GM21515 (cell line): ENCODE measurements around the gene DYNC1H1.
A peak's percentile ranks its signal among the peaks of the same experiment; 100 is the strongest.
"Not testable (repeated sequence)": the region's sequence is repeated elsewhere in the genome, so short reads cannot be mapped to it uniquely, and the experiment has no call there.

Experiments used
- ATAC-seq: cut with Tn5 transposase; IDR thresholded peaks from one replicate; pipeline ENCODE4 v1.9.1; 2021; ENCODE audit not compliant: unreplicated experiment

DYNC1H1 gene

DNA sequence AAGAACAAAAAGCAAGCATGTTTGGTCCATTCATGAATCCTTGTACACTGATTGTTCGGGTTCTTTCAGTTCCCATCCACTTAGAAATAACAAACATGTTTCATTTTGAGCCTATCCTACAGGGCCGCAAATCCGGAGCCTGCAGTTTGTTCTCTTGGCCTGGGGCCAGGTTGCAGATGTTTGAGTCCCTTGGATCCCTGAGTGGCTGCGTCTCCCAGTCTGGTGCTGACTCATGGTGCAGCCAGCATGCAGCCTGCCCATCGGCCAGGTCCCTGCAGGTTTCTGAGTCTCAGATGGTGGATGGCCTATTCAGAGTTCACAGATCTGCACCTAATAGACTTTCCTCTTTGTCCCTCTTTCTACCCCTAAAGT, 1.9 kb upstream of the DYNC1H1 start:
- ATAC-seq = no peak

- no peak for ATAC-seq
Measured at GRCh38 chr14:101963052-101963451, 1.3 kb upstream of the DYNC1H1 start.

DNA sequence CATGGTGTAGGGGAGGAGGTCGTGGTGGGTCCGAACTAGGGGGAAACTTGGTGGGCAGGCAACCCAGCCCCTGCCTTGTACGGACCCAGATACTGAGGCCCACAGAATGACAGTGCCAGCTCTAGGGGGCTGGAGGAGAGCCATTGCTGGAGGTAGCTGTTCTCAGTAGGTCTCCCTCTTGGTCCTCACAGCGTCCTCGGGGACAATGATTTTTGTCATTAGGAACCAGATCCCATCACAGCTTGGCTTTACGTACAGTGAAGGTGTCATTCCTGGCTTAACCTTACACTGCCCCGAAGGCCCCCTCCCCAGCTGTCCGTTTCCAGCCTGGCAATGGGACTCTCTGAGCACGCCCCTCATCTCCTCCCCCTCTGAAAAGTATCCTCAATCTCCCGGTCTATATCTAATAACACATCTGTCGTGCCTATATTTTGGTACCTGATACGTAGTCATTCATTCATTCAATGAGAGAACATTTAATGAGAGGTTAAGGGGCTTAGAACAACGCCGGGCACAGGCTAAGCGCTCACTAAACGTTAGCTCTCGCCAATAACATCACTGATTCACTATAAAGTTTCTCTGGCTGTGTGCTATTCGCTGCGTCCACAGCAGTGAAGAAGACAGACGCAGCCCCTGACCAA, 597 bp upstream of the DYNC1H1 start:
- ATAC-seq = no peak

- peak; percentile 36 for ATAC-seq
Measured at GRCh38 chr14:101965181-101965544, 790 bp downstream of the DYNC1H1 start.

GRCh38 chr14:101965770-101966722, 1.7 kb downstream of the DYNC1H1 start:
- ATAC-seq = no peak

GRCh38 chr14:101966742-101967141, 2.4 kb downstream of the DYNC1H1 start:
- ATAC-seq = no peak

GRCh38 chr14:101968186-101968585, 3.8 kb downstream of the DYNC1H1 start:
- no peak for ATAC-seq

- ATAC-seq = no peak
Measured at GRCh38 chr14:101969481-101969880, 5.1 kb downstream of the DYNC1H1 start.

DNA sequence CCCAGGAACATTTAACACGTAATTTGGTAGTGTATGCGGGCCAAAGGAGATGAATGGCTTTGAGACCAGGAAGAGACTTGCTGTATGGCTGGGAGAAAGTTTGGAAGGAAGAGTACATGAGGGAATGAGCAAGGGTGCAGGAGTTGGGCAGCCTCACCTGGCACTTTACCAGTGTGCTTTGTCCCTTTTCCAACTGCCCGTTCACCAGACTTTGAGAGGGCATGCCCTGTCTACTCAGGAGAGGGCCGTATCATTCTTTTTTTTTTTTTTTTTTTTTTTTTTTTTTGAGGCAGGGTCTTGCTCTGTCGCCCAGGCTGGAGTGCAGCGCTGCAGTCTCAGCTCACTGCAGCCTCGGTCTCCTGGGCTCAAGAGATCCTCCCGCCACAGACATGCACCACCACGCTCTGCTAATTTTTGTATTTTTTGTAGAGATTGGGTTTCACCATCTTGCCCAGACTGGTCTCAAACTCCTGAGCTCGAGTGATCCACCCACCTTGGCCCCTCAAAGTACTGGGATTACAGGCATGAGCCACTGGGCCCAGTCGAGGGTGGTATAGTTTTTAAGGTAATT, 6.5 kb downstream of the DYNC1H1 start:
- no peak for ATAC-seq

DNA sequence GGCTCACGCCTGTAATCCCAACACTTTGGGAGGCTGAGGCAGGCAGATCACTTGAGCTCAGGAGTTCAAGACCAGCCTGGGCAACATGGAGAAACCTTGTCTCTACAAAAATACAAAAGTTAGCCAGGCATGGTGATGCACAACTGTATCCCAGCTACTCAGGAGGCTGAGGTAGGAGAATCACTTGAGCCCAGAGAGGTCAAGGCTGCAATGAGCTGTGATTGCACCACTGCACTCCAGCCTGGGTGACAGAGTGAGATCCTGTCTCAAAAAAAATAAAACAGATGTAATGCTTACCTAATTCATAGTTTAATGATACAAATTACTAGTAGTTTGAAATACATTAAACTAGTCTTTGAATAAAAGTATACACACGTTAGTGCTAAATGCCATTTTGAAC, 7.1 kb downstream of the DYNC1H1 start:
- ATAC-seq = not testable (repeated sequence)

- no peak for ATAC-seq
Measured at GRCh38 chr14:101972126-101972866, 7.9 kb downstream of the DYNC1H1 start.

- no peak for ATAC-seq
Measured at GRCh38 chr14:101973356-101973755, 9.0 kb downstream of the DYNC1H1 start.

GRCh38 chr14:101975231-101975630, 10.9 kb downstream of the DYNC1H1 start:
- ATAC-seq = no peak

GRCh38 chr14:101977311-101978071, 13.1 kb downstream of the DYNC1H1 start:
- ATAC-seq = no peak

DNA sequence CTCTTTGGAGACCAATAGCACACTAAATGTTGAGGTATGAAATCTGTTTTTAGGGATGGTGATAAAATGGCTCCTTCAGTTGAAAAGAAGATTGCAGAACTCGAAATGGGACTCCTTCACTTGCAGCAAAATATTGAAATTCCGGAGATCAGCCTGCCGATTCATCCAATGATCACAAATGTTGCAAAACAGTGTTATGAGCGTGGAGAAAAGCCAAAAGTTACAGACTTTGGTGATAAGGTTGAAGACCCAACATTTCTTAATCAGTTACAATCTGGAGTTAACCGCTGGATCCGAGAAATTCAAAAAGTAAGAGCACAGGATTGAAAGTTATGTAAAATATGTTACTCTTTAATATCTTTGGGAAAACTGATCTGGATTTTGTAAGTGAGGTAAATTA, 15.3 kb downstream of the DYNC1H1 start:
- no peak for ATAC-seq

GRCh38 chr14:101980251-101980650, 15.9 kb downstream of the DYNC1H1 start:
- no peak for ATAC-seq

DNA sequence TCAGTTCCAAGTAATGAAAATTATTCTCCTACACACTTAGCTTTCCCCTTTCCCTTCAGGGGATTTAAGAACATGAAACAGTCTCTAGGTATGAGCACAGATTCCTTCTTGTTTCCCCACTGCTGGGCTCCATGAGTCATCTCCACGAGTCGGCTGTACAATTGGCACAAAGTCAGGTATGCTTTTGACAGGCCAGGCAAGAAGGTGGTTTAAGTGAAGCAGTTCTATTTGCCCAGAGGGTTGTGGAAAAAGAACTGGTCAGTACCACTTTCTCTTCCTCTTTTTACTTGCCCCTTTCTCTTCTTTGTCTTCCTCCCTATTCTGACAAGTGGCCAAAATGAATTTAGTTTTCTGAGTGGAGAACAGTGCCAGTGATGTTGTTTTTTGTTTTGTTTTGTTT, 16.3 kb downstream of the DYNC1H1 start:
- ATAC-seq = no peak

- no peak for ATAC-seq
Measured at GRCh38 chr14:101982621-101983020, 18.2 kb downstream of the DYNC1H1 start.

- not testable (repeated sequence) for ATAC-seq
Measured at GRCh38 chr14:101984831-101985230, 20.5 kb downstream of the DYNC1H1 start.

DNA sequence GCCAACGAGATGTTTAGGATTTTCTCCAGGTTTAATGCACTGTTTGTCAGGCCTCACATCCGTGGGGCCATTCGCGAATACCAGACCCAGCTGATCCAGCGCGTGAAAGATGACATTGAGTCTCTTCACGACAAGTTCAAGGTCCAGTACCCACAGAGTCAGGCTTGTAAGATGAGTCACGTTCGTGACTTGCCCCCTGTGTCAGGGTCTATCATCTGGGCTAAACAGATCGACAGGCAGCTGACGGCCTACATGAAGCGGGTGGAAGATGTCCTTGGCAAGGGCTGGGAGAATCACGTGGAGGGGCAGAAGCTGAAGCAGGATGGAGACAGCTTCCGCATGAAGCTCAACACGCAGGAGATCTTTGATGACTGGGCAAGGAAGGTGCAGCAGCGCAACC, 21.6 kb downstream of the DYNC1H1 start:
- ATAC-seq = no peak

DNA sequence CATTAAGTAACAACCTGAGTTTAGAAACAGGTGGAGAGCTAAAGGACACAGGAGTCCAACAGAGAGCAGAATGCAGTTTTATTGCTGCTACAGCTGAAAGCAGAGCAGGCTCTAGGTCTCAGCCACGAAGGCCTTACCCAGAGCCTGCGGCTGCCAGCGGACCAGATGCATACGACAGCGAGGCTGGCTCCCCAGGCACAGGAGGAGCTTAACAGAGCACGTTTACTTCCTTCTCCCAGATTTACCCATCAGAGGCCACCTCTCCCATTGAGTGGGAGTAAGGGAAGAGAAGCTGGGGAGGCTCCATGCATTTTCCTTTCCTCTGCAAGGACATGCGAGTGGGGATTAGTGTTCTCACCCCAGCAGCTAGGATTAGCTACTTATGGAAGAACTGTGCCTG, 22.6 kb downstream of the DYNC1H1 start:
- ATAC-seq = no peak
